Measurements from ENCODE around the gene DGKB.
"Not testable (repeated sequence)": the region's sequence is repeated elsewhere in the genome, so short reads cannot be mapped to it uniquely, and the experiment has no call there.

Gene DGKB

GRCh38 chr7:14458846-14459245, 443.7 kb downstream of the DGKB start:
- not testable (repeated sequence) for DNase-seq (ENCODE audit: low read depth in 2 of 2)

DNA sequence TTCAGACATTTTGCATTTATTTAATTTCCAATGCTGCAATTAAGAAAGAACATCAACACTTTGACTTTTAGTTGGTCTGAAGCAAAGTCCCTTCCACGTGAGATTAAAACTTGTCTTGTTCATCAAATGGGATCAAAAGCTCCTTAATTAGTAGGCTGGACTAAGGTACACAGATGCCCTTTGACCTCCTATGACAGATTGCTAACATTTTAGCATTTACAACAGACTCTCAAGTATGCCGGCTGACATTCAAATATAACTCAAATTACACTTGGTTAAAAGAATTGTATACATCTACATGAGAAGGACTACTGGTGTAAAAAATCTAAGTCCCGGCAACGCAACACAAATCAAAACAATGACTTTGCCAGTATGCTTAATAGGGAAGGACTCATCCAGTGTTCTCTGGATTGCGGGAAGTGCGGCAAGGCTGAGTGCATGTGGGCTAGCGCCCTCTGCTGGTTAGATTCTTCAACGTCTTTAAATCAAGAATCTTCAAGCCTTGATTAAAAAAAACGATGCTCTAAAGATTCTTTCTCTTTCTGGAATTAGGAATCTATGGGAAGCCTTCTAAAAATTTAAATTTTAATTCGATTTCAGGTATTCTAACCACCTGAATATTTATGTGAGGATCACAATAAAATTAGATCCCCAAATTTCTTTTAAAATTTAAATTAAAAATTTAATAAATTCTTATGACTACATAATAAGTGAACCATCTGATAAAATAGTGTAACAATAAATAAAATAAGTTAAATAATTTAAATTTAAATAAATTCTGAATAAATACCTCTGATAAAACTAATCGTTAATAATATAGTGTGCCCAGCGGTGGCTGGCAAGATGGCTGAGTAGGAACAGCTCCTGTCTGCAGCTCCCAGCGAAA, 444.7 kb downstream of the DGKB start:
- peak in 1 of 2 experiments; percentile 14 for DNase-seq (ENCODE audit: low read depth in 2 of 2)

DNA sequence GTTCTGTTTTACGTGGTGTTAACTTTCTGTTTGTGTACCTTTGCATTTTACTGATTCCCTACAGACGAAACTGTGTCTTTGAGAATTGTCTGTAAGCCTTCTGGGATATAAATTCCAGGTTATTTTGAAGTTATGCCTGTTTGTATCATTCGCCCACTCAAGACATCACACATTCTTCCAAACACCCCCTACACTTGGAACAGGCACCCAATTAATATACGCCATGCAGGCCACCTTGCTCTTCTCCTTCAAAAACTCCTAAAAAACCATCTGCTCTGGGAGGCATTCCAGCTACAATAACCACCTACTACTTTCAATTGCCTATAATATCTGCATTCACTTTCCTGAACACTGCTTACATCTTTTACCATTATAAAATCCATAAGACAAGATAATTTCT, 453.3 kb downstream of the DGKB start:
- DNase-seq (ENCODE audit: low read depth in 2 of 2): no peak

DNA sequence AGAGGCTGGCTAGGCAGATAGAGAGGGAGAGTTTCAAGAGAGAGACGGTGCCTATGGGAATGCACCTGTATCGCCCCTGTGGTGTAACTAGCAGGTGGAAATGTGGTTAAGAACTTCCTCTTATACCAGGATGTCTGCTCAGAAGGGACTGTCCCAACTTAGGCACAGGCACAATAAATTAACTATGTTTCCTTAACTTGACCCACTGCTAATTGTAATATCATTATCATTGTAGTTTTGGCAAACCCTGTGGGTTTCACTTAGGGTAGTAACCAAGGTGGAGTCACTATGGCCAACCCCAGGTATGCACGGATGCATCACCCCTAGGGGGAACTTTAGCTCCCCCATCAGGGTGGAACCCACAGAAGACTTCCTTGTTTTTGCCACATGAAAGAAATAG, 455.7 kb downstream of the DGKB start:
- DNase-seq (ENCODE audit: low read depth in 2 of 2): no peak

- no peak for DNase-seq (ENCODE audit: low read depth in 2 of 2)
Observed at GRCh38 chr7:14446219-14446618, 456.3 kb downstream of the DGKB start.

DNA sequence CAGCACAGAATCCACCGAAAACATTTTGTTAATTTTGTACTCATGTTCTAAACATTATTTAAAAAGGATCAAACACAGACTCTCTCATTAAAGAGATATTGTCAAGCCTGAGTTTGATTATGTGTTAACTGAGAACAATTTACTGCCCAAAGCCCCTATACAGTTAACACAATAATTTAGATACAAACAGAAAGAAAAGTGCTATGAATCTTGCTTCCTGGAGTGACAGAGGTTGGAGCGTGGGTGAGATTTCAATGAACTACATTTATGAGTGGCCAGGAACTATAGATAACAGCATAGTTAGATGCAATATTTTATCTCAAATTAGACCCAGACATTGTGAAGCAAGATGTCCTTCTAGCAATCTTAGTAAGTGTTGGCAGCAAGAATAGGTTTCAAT, 464.2 kb downstream of the DGKB start:
- DNase-seq (ENCODE audit: low read depth in 2 of 2): no peak

GRCh38 chr7:14436878-14437277, 465.7 kb downstream of the DGKB start:
- no peak for DNase-seq (ENCODE audit: low read depth in 2 of 2)

GRCh38 chr7:14432924-14433323, 469.6 kb downstream of the DGKB start:
- no peak for DNase-seq (ENCODE audit: low read depth in 2 of 2)

DNA sequence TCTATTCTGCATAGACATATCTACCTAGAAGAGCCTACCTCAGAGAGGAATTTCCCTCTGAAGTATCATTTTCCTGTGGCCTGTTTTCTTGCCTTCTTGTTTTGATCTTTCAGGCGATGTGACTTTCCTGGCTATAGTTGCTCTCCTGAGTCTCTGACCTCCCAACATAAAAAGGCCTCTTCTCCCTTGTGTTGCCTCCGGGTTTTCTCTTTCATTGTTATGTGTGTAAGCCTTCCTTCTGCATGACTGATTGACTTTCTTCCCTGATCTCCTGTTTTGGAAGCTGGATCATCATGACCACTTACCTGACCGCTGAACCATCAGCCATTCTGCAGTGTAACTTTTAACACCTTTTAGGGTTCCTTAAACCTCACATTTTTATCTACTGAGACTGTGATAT, 471.6 kb downstream of the DGKB start:
- DNase-seq (ENCODE audit: low read depth in 2 of 2): no peak

- no peak for DNase-seq (ENCODE audit: low read depth in 2 of 2)
Observed at GRCh38 chr7:14425559-14425958, 477.0 kb downstream of the DGKB start.

GRCh38 chr7:14424675-14425074, 477.9 kb downstream of the DGKB start:
- no peak for DNase-seq (ENCODE audit: low read depth in 2 of 2)

DNA sequence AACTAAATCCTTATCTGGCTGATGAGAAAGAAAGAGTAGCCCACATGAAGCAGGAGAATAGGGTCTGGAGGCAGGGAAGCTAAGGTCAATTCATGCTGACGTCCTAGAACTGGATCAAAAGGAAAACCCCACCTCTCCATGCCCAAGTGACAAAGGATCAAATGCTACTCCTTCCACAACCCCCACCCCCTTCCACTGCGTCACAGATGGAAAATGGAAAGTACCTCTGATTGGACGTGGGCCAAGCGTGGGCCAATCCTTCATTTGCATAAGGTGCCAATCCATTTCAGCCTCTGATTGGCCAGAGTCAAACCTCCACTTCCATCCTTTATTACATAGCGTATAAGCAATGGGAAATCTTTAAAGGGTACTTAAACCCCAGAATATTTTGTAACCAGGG, 481.8 kb downstream of the DGKB start:
- DNase-seq (ENCODE audit: low read depth in 2 of 2): no peak

DNA sequence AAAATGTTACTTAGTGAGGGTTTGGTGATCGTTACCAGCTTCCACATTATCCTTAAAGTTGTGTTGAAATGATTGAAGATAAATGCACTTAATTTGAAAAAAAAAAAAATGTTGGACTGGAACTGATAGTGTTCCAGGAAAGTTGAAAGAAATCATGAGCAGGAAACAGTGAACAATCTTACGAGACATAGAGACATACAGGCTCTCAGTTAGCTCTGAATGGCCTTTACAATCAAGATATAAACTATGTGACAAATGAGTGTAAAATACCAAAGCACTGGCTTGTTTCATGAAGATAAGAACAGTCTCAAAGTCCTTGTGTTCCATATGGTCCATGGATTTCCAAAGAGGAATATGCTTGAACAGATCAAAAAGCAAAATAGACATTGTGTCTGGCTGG, 483.0 kb downstream of the DGKB start:
- DNase-seq (ENCODE audit: low read depth in 2 of 2): no peak

GRCh38 chr7:14418633-14419032, 483.9 kb downstream of the DGKB start:
- DNase-seq (ENCODE audit: low read depth in 2 of 2): no peak

DNA sequence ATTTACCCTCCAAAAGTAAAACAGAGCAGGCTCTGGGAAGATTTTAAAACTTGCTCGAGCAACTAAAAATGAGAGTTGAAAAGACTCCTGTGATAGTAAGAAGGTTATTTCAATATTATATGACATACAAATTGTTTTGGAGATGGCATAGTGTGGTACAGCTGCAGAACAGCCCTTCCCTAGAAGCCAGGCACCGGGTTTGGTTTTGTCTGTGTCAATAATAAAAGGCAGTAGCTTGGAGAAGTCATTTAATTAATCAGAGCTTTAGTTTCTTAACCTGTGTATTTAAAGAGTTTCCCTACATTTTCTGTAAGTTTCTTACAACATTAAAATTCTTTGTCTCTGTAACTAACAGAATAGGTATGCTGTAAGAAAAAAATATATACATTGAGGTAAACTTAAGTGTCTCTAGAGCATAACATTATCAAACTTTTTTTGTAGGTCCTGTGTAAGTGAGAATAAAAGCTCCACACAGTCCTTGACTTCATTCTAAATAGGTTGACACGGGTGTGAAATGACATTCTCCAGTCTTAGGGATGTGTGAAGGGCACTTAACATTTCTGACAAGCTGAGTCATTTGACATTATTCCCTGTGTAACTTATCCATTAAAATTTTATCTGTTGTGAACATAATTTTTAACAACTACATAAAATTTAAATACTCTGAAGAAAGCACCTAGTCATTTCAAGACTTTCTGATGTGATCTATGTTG, 488.1 kb downstream of the DGKB start:
- no peak for DNase-seq (ENCODE audit: low read depth in 2 of 2)

GRCh38 chr7:14407246-14408015, 495.1 kb downstream of the DGKB start:
- DNase-seq (ENCODE audit: low read depth in 2 of 2): no peak

DNA sequence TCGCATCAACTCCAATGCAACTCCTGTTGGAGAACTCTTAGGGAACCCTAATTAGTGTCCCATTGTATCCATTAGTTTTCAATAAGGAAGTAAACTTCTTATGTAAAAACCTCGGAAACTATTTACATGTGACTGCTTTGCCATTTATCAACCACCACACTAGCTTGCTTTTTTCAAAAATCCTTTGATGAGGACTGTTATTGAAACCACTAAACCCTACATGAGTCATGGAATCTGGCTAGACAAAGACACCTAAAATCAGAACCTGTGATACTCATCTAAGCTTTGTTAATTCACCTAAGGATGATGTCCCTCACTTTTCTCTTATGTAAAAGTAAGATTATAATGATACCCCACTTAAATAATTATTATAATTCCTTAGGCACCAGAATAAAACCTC, 499.0 kb downstream of the DGKB start:
- DNase-seq (ENCODE audit: low read depth in 2 of 2): no peak

- DNase-seq (ENCODE audit: low read depth in 2 of 2): no peak
Observed at GRCh38 chr7:14400271-14400670, 502.3 kb downstream of the DGKB start.

DNA sequence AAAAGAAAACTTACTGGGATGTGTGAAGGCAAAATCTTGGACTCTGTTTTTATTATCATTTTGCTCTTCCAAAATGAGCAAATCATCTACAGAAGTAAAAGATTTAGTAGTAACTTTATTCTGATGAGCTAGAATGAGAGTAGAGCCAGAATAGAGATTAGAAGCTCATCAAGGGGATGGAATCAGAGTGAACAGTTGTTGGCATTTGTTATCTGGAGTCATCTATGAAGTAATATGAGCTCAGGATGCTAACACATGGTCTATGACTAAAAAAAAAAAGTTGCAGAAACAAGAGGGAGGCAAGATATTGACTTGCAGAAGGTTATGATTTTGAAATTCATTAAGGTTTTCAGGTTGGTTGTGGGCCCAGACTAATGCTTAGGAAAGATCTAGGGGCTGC, 504.0 kb downstream of the DGKB start:
- no peak for DNase-seq (ENCODE audit: low read depth in 2 of 2)

DNA sequence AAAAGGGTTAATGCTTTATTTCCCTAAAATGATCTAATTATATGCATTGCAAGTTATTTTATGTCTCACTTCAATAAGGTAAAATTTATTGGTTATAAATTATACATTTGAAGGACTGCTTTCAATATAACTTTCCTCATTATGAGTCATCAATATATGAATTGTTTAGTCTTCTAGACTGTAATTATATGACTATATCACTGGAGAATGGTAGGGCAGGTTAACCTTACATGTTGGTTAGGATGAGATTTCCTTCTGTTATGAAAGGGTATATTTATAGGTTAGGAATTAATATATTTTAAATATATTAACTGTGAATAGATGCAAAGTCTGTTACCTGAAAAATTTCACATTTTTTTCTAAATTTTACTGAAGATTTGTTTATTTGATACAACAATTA, 506.7 kb downstream of the DGKB start:
- no peak for DNase-seq (ENCODE audit: low read depth in 2 of 2)

DNA sequence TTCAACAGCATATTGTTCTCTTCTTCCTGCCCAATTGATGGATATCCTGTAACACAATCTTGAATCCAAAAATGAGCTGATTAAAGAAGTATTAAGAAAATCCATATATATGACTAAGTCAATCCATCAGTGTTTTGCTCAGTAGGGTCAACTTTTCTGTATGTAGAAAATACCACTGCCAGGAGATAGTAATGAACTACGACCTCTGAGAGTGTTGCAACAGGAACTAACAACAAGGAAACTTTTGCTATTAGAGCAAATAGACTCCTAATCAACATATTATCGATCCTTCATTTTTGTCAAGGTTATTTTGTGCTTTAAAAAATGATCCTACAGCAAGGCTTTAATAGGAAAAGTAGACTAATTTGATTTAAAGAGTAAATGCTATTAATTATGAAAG, 507.8 kb downstream of the DGKB start:
- no peak for DNase-seq (ENCODE audit: low read depth in 2 of 2)

DNA sequence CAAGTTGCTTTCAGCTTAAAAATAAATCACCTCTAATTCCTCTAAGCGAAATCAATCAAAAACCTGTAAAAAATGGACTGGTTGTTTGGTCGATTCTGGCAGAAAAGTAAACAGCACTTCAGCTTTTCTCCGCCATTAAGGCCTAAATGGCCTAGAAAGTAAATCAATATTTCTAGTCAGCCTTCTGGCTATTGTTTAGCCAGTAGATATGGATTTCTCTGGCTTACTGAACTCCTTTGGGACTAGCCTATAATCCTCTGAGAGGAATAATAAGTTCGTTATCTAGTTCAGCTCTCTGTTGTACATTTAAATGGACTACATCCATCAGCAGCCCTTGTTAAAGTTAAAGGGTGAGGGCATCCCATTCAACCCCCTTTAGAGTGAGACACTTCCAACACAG, 513.0 kb downstream of the DGKB start:
- no peak for DNase-seq (ENCODE audit: low read depth in 2 of 2)
